Stimulated activated CD4-positive, alpha-beta T cell treated with anti-CD3 and anti-CD28 coated beads, Interleukin-2, amount 100 ng/mL, for 4 hours (primary cell): Measurements from ENCODE around the gene STARD3NL.
"Not testable (repeated sequence)": the region's sequence is repeated elsewhere in the genome, so short reads cannot be mapped to it uniquely, and the experiment has no call there.

Source experiments
- DNase-seq: peaks from one replicate; pipeline ENCODE4 v3.0.0-alpha.2; 2020; ENCODE audit warnings: low read depth

Gene STARD3NL, protein sequence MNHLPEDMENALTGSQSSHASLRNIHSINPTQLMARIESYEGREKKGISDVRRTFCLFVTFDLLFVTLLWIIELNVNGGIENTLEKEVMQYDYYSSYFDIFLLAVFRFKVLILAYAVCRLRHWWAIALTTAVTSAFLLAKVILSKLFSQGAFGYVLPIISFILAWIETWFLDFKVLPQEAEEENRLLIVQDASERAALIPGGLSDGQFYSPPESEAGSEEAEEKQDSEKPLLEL

DNA sequence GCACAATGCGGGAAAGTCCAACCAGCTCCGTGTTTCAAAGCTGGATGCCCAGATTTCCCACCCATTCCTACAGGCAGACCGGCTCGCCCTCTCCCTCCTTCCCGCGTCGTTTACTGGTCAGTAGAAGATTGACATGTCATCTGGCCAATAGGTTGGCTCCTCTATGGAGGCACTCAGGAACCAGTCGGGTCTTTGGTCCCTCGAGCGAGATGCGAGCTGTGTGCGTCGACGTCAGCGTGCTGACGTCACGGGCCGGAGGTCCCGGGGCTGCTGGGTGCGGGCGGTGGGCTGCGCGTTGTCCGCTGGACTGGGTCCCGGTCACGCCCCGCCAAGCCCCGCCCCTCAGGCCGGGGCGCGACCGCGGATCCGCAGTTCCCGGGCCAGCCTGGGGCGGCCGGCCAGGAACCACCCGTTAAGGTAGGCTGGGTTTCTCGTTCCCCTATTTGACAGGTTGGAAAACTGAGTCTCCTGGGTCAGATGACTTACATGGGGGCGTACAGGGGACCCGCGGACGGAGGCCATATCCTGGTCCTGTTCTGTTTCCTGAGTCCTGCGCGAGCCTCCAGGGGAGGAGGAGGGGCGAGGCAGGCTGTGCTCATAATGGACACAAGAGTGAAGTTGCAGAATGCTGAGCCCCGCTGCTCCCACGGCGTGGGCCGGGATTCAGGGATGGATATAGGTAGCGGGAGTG is at the start of gene STARD3NL:
Gene STARD3NL, plus strand, starts transcription at position 242 of the 691 bp plus-strand sequence. CDS start 29,260 bp downstream, outside the sequence.
- DNase-seq: peak; percentile 90

DNA sequence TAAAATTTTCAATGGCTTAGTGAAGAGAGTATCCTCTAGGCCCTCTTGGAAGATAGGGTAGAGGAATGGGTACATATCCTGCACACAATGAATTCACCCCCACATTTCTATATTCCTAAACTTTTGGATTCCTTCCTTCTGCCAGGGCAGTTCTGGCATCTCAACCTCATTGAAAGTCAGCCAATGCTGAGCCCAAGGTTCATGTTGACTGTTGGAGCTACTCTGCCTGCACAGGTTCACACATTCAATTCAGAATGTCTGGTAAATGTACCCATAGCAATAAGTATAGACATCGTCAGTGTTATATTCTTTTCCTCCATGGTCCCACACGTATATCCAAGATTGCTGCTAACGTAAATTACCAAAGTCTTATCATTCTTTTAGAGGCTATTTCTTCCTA is 48.9 kb upstream of the STARD3NL start:
- no peak for DNase-seq

DNA sequence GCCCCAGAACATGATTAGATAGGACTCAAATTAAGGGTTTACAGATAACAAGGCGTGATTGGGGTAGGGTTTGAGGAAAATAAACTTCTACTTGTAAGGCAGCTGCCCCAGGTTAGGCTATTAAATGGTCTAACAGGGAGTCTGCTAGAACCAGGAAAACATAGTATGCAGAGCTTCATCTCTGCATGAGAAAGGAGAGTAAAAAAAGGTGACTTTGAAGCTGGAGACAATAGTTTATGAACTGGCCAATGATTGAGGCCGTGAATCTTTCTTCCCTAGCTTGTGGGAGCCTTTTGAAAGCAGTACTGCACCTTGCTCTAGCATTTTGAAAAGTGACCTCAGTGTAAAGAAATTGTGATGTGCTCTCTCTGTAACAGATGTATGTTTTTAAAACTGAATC is 48.5 kb upstream of the STARD3NL start:
- no peak for DNase-seq

DNA sequence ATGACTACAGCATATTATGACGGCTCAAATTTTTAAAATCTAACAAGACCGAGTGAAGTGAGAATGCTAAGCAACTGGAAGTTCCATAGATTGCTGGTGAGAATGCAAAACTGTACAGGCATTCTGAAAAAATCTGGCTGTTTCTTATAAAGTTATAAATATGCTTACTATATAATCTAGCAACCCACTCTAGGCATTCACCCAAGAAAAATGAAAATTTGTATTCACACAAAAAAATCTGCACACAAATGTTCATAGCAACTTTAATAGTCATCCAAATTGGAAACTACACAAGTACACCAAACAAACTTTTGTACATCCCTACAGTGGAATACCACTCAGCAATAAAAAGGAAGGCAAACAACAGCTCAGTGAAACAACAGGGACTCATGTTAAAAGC is 39.9 kb upstream of the STARD3NL start:
- no peak for DNase-seq

DNA sequence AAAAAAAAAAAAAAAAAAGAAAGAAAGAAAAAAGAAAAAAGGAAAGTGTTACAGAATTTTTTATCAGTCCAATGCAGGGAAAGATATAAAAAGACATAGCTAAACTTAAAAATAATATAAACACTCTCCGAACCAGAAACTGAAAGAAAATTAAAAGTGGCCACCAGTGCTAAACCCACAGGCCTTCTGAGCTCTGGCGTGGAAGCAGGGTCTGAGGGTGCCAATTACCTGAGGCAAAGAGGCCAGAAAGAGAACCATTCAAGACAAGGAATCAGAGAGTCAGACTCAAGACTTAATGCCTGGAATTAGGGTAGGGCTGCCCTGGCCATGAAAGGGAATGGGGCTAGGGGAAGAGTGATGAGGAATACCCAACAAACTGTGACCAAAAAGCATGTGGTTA is 36.9 kb upstream of the STARD3NL start:
- no peak for DNase-seq

DNA sequence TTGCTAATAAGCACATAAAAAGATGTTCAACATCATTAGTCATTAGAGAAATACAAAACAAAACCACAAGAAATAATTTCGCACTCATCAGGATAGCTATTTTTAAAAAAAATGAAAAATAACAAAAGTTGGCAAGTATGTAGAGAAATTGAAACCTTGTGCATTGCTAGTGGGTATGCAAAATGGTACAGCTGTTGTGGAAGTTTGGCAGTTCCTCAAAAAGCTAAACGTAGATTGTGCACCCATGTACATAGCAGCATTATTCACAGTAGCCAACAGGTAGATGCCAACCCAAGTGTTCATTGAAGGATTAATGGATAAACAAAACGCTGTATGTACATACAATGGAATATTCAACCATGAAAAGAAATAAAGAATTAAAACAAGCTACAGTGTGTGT is 35.3 kb upstream of the STARD3NL start:
- no peak for DNase-seq

DNA sequence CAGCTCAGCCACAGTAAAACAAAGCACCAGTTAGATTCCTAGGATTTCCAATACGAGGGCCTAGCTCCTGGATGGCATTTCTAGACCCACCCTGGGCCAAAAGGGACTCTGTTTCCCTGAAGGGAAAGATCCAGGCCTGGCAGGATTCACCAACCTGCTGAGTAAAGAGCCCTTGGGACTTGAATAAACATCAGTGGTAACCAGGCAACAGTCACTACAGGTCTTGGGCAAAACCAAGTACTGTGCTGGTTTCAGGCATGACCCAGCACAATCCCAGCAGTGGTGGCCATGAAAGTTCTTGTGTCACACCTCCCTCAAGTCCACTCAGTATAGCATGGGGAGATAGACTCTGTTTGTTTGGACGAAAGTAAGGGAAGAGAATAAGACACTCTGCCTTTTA is 31.0 kb upstream of the STARD3NL start:
- DNase-seq: no peak

DNA sequence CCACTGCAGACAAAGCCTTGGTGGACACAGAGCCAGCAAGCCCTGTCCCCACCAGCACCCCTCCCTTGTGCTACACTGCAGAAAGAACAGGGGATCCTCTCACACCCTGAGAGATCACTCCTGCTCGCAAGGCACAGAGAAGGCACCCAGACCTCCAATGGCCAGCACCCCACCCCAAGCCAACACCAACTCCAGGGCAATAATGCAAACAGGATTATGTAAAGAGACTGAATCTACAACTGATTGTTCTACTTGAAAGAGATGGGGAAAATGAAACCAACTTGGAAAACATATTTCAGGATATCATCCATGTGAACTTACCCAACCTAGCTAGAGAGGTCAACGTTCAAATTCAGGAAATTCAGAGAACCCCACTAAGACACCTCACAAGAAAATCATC is 26.5 kb upstream of the STARD3NL start:
- DNase-seq: no peak

DNA sequence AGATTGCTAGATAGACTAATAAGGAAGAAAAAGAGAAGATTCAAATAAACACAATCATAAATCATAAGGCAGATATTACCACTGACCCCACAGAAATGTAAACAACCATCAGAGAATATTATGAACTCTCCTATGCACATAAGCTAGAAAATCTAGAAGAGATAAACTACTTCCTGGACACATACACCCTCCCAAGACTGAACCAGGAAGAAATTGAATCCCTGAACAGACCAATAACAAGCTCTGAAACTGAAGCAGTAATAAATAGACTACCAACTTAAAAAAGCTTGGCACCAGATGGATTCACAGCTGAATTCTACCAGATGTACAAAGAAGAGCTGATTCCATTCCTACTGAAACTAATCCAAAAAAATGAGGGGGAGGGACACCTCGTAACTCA is 24.5 kb upstream of the STARD3NL start:
- DNase-seq: no peak

DNA sequence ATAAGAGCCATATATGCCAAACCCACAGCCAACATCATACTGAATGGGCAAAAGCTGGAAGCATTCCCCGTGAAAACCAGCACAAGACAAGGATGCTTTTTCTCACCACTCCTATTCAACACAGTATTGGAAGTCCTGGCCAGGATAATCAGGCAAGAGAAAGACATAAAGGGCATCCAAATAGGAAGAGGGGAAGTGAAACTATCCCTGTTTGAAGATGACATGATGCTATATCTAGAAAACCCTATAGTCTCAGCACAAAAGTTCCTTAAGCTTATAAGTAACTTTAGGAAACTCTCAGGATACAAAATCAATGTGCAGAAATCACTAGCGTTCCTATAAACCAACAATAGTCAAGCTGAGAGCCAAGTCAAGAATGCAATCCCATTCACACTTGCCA is 23.8 kb upstream of the STARD3NL start:
- no peak for DNase-seq

DNA sequence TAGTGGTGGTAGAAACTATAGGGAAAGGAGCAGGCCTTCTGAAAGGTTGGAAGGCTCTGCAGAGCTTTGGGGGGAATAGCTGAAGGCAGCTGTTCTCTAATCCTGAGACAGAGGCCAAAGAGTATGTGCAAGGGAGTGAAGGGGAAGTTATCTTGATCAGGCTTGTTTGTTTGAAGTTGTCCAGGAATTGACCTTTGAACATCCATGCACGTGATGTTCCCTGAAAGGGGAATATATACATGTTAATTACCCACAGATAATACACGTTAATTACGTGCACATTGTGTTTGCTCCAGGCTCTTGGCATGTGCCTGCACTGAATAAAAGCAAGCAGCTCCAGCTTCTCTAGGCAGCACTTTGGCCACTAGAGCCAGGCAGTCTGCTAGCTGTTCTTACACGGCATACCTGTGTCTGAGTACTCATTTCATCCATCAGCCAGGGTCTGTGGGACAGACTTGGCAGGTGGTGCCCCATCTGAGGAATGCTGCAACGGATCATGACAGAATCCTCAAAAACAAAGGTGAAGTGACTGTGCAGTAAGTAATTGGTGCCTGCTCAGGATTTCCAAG is 18.0 kb upstream of the STARD3NL start:
- no peak for DNase-seq

DNA sequence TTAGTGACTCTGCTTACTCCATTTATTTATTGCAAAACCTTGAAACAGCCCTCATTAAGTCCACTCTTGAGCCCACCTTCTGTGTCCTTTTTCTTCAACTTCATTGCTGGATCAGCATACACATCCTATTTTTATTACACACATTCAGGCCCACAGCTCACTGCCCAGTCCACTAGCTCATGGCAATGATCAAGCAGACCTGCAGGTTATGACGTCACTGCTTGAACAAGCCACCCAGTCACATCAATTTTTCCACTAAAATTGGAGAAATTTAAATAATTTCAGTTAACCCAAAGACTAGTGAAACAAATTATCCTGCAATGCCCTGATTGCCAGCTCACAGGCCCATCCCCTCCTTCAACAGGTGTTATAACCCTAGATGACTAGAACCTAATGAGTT is 16.0 kb upstream of the STARD3NL start:
- no peak for DNase-seq

DNA sequence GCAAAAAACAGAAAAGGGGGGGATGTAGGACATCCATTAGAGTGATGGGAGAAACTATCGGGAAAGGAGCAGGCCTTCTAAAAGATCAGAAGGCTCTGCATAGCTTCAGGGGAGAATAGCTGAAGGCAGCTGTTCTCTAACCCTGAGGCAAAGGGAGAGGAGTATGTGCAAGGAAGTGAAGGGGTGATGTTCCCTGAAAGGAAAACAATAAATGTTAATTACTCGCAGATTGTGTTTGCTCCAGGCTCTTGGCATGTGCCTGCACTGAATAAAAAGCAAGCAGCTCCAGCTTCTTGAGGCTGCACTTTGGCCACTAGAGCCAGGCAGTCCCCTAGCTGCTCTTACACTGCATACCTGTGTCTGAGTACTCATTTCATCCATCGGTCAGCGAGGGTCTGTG is 14.4 kb upstream of the STARD3NL start:
- no peak for DNase-seq

DNA sequence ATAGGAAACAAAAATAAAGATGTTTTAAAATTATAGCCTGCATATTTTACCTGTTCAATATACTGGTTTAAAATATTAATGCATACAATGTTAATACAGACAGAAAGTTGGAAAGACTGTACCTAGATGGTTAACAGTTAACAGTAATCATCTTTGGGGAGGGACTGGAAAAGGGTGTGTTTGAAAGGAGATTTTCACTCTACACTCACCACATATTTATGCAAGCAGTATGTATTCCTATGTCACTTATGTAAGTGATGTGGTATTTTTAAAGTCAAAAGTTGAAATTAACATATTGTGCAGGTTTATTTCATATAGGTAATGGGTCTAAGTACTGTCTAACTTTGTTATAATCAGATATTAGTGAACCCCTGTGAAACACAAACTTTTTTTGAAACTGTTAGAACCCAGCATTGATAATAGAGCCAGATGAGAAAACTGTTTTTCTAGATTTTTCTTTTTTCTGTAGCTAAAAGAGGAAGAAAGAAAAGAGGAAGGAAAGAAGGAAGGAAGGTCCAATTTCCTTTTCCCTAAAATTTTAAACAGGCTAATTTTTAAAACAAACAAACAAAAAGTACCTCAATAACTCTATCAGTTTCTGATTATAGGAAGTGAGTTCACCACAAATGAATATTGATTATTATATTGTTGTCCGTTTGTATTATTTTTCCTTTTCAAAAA is 9.0 kb upstream of the STARD3NL start:
- DNase-seq: no peak

DNA sequence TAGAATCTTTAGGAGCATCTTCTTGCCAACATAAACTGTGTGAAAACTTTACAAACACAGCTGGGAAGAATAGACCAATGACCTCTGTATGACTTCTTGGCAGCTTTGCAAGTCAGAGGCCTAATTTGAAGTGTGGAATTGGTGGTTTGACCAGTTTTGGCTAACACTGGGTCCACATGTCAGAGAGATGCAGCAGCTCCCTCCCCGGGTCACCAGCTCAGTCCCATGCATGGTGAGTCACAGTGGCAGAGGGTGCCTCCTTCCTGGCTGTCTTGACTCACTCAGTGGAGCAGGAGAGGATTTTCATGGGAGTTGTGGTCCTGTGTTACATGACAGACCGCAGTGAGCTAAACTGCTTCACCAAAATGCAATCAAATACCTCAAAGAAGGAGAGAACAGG is 8.2 kb upstream of the STARD3NL start:
- DNase-seq: no peak

DNA sequence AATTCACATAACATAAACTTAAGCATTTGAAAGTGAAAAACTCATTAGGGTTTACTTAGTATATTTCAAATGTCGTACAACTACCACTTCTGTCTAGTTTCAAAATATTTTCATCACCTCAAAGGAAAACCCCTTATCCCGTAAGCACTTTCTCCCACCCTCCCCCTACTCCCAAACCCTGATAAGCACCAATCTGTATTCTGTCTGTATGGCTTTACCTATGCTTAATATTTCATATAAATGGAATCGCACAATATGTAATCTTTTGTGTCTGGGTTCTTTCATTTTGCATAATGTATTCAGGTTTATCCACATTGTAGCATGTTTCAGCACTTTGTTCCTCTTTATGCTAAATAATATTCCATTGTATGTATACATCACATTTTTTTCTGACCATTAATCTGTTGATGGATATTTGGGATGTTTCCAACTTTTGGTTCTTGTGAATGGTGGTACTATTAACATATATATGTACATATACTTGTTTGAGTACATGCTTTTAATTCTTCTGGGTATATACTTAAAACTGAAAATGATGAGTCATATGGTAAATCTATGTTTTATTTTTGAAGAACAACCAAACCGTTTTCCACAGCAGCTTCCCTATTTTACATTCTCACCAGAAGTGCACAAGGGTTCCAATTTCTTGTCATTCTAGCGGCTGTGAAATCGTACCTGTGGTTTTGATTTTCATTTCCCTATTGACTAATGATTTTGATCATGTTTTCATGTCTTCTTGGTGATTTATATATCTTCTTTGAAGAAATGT is 6.2 kb upstream of the STARD3NL start:
- DNase-seq: no peak

DNA sequence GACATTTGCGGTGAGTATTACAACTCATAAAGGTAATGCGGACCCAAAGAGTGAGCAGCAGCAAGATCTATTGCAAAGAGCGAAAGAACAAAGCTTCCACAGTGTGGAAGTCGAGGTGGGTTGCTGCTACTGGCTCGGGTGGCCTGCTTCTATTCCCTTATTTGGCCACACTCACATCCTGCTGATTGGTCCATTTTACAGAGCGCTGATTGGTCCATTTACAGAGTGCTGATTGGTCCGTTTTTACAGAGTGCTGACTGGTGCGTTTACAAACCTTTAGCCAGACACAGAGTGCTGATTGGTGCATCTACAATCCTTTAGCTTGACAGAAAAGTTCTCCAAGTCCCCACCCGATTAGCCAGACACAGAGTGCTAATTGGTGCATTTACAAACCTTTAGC is 2.5 kb upstream of the STARD3NL start:
- not testable (repeated sequence) for DNase-seq

DNA sequence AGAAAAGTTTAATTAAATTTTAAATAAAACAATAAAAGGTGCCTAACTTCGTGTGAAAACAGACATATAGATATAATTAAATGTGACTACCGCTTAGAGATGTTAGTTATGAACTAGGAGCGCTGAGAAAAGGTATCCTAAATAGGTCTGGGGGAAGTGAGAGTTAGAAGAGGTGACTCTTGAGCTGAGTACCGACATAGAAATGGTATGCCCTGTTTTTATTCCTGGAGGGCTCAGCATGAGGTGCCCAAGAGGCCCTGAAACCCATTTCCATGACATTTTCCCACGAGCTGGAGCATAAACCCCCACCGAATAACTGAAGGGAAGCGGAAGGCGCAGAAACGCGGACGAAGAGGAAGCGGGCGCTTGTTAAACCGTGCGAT is 433 bp upstream of the STARD3NL start:
- DNase-seq: no peak

DNA sequence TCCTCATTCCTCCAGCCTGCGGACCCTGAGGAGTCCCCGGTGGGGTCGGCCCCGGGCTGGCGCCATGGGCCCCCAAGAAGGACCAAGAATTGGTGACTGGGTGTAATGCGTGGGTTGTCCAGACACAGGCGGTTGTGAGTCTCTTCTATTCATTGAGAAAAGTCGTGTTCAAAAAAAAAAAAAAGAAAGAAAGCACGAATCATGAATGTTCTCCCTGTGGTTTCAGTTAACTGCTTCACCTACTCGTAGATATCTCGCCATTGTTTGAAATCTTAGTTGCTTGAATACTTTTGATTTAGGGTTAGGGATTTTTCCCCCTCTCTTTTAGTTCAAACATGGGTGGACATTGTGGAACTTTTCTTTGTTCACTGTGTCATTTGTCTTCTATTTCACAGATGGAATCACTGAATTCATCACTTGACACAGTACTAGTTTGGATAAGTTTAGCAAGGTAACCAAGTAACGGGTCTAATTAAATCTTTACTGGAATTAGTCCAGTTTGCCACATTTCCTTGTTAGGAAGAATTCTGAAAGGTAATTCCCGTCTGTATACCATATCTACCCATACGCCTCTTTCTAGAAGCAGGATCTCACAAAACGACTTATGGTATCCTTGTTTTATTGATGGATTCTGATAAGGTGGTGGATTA is 775 bp downstream of the STARD3NL start:
- peak; percentile 21 for DNase-seq

DNA sequence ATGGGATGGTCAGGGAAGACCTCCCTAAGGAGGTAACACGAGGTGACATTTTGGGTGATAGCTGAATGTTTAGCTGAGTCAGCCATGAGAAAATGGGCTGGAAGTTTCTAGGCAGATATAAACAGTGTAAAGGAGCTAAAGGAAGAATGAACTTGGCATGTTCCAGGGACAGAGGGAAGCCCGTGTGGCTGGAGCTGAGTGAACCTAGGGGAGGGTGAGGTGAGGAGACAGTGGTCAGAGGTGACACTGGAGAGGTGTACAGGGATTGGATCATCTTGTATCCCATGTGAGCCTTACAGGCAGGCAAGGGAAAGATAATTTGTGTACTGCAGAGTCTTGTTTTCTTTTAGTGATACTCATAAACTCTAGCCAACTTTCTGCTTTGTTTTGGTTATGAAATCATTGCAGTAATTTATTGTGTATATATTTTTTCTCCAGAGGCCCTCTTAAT is 1.8 kb downstream of the STARD3NL start:
- DNase-seq: no peak

DNA sequence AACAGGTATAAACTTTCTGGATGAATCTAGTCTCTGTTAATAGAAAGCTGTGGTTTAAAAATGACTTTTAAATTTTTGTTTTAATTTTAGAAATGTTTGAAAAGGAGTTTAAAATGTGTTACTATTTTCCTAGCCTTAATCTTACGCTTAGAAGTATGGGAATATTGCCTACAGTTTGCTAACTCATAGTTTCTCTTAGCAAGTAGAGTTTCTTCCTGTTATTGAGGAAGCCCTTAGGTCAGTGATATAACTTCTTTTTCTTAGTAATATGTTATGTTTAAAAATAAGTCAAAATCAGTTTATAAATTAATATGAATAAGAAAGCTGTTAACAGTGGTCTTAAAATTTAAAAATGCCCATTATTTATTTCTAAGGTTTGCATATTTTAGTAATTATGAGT is 3.1 kb downstream of the STARD3NL start:
- DNase-seq: no peak

DNA sequence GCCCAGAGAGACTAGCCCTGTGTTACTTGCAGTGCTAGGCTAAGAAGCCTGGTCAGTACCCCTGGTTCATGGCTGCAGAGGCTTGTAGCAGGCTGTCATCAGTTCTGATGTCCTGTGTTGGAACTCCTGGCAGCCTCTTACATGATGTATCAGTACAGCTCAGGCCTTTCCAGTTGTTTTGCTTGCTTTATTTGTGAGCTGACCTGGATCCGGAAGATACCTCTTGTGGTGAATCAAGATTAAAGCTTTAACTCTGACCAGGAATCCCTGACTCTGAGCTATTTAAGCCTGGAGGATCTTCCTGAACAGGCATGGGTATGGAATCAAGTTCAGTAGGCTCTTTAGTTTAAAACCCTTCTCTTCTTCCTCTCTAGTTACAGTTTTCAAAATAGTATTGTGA is 4.4 kb downstream of the STARD3NL start:
- no peak for DNase-seq
